ENCODE results near the gene ATP1A2.
"Not testable (repeated sequence)": the region's sequence is repeated elsewhere in the genome, so short reads cannot be mapped to it uniquely, and the experiment has no call there.

ATP1A2 gene

GRCh38 chr1:160123726-160124125 lies 8.2 kb downstream of the ATP1A2 start:
- DNase-seq (ENCODE audit: low read depth in 2 of 3, low spot score in 2 of 3): no peak

GRCh38 chr1:160124705-160125478 lies 9.3 kb downstream of the ATP1A2 start:
- no peak for DNase-seq (ENCODE audit: low read depth in 2 of 3, low spot score in 2 of 3)

- DNase-seq (ENCODE audit: low read depth in 2 of 3, low spot score in 2 of 3): no peak
Observed at GRCh38 chr1:160125746-160126145, 10.2 kb downstream of the ATP1A2 start.

- DNase-seq (ENCODE audit: low read depth in 2 of 3, low spot score in 2 of 3): not testable (repeated sequence)
Observed at GRCh38 chr1:160126342-160126741, 10.8 kb downstream of the ATP1A2 start.

GRCh38 chr1:160127381-160127780 lies 11.8 kb downstream of the ATP1A2 start:
- DNase-seq (ENCODE audit: low read depth in 2 of 3, low spot score in 2 of 3): no peak

DNA sequence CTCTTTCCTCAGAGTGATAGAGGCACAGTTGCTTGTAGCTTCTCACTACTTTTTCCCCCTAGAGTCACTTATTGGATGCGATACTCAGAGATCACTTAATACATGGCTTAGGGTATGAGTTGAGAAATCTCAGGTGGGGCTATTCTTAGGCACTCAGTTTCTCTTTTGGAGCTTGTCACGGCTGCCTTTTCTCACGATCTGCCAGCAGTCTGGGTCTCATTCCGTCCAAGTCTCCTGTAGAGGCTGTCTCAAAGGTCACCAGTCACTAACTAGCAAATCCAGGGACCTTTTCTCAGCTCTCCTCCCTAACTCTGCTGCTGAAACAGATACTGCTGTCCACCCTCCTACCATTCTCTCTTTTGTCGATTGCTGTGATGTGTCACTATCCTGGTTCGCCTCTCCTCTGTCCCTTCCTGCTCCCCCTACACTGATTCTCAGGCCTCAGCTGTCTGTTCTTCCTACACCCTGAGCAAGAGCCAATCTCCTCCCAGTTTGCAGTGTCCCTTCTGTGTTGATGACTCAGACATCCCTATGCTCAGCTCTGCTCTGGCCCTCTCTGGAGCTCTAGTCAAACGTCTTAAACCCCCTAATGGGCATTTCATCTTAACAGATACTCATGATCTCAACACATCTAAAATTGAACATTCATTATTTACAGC lies 12.4 kb downstream of the ATP1A2 start:
- no peak for DNase-seq (ENCODE audit: low read depth in 2 of 3, low spot score in 2 of 3)

DNA sequence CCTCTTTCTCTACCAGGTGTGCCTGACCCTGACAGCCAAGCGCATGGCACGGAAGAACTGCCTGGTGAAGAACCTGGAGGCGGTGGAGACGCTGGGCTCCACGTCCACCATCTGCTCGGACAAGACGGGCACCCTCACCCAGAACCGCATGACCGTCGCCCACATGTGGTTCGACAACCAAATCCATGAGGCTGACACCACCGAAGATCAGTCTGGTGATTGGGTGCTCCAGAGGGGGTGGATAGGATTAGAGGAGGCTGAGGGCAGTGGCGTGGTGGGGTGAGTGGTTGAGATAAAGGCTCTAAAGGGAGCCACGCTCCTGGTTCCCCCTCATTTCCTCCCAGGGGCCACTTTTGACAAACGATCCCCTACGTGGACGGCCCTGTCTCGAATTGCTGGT lies 13.1 kb downstream of the ATP1A2 start:
- DNase-seq (ENCODE audit: low read depth in 2 of 3, low spot score in 2 of 3): no peak

- no peak for DNase-seq (ENCODE audit: low read depth in 2 of 3, low spot score in 2 of 3)
Observed at GRCh38 chr1:160129046-160129445, 13.5 kb downstream of the ATP1A2 start.

- DNase-seq (ENCODE audit: low read depth in 2 of 3, low spot score in 2 of 3): no peak
Observed at GRCh38 chr1:160129558-160129957, 14.0 kb downstream of the ATP1A2 start.

GRCh38 chr1:160129966-160130365 lies 14.4 kb downstream of the ATP1A2 start:
- DNase-seq (ENCODE audit: low read depth in 2 of 3, low spot score in 2 of 3): no peak

GRCh38 chr1:160130486-160130885 lies 14.9 kb downstream of the ATP1A2 start:
- DNase-seq (ENCODE audit: low read depth in 2 of 3, low spot score in 2 of 3): no peak

DNA sequence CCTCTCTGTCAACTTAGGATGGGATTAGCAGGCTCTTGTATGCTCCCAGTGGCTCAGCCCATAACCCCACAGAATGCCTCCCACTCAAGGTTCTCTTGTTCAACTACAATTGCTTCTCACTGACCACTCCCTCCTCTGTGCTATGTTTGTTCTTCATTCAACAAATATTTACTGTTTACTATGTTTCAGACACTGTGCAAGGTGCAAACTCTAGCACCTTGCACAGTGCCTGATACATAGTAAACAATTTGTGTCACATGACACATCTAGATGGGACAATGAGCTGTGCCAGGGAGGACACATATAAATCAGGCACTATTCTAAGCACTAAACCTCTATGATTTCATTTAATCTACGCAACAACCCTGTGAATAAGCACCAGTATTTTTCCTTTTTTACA lies 15.4 kb downstream of the ATP1A2 start:
- no peak for DNase-seq (ENCODE audit: low read depth in 2 of 3, low spot score in 2 of 3)

DNA sequence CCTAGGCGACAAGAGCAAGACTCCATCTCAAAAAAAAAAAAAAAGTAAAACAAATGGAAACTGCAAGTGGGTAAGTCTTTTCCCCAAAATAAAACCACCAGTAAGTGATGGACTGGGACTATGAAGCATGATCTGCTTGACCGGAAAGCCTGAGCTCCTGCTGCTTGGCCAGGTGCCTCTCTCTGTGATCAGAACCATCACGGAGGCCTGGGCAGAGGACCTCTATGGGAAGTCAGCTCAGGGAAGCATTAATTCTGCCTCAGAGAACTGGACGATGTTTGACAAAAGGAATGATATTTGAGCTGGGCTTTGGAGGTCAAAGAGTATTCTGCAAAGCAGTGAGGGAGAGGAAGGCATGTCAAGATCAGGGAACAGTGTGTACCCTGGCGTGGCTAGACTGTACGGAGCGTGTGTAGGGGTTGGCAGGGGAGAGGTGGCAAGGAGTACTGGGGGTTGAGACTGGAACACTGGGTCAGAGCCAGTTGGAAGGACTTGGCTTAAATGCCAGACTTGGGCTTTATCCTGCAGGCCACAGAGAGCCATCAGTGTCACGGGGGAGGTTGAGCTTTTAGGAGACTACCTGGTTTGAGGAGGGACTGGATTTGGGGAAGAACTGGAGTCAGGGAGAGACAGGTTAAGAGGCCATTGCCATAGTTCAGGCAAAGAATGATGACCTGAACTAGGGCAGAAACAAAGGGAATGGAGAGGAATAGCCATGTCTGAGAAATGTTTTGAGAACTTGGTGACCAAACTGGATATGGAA lies 16.4 kb downstream of the ATP1A2 start:
- no peak for DNase-seq (ENCODE audit: low read depth in 2 of 3, low spot score in 2 of 3)

- DNase-seq (ENCODE audit: low read depth in 2 of 3, low spot score in 2 of 3): no peak
Observed at GRCh38 chr1:160133990-160134770, 18.6 kb downstream of the ATP1A2 start.

GRCh38 chr1:160134791-160135572 lies 19.4 kb downstream of the ATP1A2 start:
- DNase-seq (ENCODE audit: low read depth in 2 of 3, low spot score in 2 of 3): no peak

DNA sequence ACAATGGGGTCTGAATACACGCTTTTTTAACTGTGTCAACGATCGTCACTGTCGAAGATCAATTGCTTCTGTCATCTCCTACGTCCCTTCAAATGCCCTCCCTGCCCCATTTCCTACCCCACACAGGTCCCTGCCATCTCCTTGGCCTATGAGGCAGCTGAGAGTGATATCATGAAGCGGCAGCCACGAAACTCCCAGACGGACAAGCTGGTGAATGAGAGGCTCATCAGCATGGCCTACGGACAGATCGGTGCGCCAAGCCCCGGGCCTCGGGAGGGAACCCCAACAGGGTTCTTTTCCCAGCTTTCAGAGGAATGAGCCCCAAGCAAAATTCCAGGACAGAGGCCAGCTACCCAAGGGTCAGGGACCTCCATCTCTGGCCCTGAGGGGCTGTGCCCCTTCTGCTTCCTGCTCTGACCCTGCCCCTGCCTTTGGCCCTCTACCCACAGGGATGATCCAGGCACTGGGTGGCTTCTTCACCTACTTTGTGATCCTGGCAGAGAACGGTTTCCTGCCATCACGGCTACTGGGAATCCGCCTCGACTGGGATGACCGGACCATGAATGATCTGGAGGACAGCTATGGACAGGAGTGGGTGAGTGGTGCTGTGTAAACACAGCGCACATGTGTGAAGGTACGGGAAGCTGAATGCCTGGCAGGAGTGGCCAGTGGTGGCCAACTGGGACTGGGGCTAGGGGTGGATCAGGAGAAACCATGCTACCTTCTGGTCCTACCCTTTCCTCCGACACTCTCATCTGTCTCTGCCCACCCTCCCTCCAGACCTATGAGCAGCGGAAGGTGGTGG lies 20.8 kb downstream of the ATP1A2 start:
- DNase-seq (ENCODE audit: low read depth in 2 of 3, low spot score in 2 of 3): no peak

DNA sequence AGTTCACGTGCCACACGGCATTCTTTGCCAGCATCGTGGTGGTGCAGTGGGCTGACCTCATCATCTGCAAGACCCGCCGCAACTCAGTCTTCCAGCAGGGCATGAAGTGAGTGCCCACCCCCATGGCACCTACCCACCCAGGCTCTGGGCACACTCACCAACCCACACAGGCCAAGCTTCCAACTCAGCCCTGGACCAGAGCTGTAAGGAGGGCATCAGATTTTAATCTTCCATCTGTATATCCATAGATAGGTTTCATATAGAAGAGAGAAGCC lies 21.3 kb downstream of the ATP1A2 start:
- DNase-seq (ENCODE audit: low read depth in 2 of 3, low spot score in 2 of 3): no peak

DNA sequence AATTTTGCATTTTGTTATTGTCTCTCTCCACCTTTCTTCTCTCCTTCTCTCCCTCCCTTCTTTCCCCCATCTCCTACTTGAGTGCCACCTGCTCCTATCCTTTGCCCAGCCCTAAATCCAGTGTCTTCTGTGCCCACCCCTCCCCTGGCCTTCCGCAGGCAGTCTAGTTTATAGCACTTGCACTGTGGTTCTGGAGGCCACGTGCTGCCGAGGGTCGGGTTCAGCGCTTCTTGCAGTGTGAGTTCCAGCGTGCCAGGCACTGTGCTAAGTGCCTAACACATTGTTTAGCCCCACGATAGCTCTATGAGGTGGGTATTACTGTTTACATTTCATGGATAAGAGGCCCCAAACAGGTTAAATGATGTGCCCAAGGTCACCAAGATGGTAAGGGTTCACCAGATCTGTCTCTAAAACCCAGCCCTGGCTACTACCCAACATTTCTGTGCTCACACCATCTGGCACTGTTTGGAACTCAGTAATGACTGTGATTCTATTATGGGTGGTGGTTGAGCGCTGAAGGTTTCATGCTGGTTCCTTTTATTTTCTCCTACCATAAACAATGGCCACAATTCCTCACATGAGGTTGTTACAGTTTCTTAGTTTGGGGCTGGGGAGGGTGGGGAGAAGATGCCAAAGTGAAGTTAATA lies 21.8 kb downstream of the ATP1A2 start:
- no peak for DNase-seq (ENCODE audit: low read depth in 2 of 3, low spot score in 2 of 3)

GRCh38 chr1:160139840-160140239 lies 24.3 kb downstream of the ATP1A2 start:
- DNase-seq (ENCODE audit: low read depth in 2 of 3, low spot score in 2 of 3): no peak
